Epithelial cell of prostate (primary cell): ENCODE measurements around the gene DUS2.
"Not testable (repeated sequence)": the region's sequence is repeated elsewhere in the genome, so short reads cannot be mapped to it uniquely, and the experiment has no call there.

Experiments used
- DNase-seq: peaks from one replicate; pipeline ENCODE4 v3.0.0-alpha.2; 2011; ENCODE audit warnings: low read depth, low spot score
- H3K27ac ChIP-seq: fragments of 450-650 bp; 2 replicates; pipeline ENCODE4 v1.5.1; 2017; ENCODE audit warnings: mild to moderate bottlenecking

Gene DUS2

GRCh38 chr16:68113765-68114240, 90.7 kb downstream of the DUS2 start:
- H3K27ac ChIP-seq: no peak overlapping the region
- DNase-seq: no peak

GRCh38 chr16:68114939-68115338, 91.9 kb downstream of the DUS2 start:
- DNase-seq, H3K27ac ChIP-seq: not testable (repeated sequence)

GRCh38 chr16:68115851-68116250, 92.8 kb downstream of the DUS2 start:
- DNase-seq: no peak
- no peak overlapping the region for H3K27ac ChIP-seq

GRCh38 chr16:68116256-68116867, 93.3 kb downstream of the DUS2 start:
- H3K27ac ChIP-seq: no peak overlapping the region
- DNase-seq: no peak

- H3K27ac ChIP-seq: no peak overlapping the region
- DNase-seq: no peak
Observed at GRCh38 chr16:68117884-68118283, 94.8 kb downstream of the DUS2 start.

- not testable (repeated sequence) for DNase-seq, H3K27ac ChIP-seq
Observed at GRCh38 chr16:68118954-68119353, 95.9 kb downstream of the DUS2 start.

- not testable (repeated sequence) for H3K27ac ChIP-seq, DNase-seq
Observed at GRCh38 chr16:68120496-68120895, 97.4 kb downstream of the DUS2 start.

- no peak overlapping the region for H3K27ac ChIP-seq
- no peak for DNase-seq
Observed at GRCh38 chr16:68126395-68126794, 103.3 kb downstream of the DUS2 start.

- no peak for DNase-seq
- no peak overlapping the region for H3K27ac ChIP-seq
Observed at GRCh38 chr16:68128577-68129305, 105.7 kb downstream of the DUS2 start.
